Measurements from ENCODE around the gene LRRK2.

Gene LRRK2

DNA sequence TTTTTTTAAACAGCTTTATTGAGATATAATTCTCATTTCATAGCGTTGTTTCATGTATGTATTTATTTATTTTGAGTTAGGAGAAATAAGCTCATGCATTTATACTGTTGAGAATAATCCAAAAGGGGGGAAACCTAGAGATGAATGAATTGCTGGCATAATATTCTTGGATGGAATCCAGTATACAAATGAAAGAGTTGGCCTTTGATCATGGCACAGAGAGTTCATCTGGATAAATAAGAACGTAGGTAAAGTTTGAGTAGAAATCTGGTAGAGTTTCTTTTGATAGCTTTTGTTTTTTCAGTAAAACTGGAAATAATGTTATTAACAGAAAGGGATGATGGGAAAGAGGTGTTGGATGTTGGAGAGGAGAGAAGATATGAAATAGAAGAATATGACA is 166.2 kb downstream of the LRRK2 start (continued):
- TF ChIP-seq, protein P1, sequence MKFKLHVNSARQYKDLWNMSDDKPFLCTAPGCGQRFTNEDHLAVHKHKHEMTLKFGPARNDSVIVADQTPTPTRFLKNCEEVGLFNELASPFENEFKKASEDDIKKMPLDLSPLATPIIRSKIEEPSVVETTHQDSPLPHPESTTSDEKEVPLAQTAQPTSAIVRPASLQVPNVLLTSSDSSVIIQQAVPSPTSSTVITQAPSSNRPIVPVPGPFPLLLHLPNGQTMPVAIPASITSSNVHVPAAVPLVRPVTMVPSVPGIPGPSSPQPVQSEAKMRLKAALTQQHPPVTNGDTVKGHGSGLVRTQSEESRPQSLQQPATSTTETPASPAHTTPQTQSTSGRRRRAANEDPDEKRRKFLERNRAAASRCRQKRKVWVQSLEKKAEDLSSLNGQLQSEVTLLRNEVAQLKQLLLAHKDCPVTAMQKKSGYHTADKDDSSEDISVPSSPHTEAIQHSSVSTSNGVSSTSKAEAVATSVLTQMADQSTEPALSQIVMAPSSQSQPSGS (tag by site-specific recombination; IDR thresholded peaks at IDR 0.05; ENCODE audit: low read depth): no peak
- no peak for TF ChIP-seq ZNF394 (tag by site-specific recombination; IDR thresholded peaks at IDR 0.05; ENCODE audit: borderline replicate concordance)
- TF ChIP-seq YY1 (tag by site-specific recombination; IDR thresholded peaks at IDR 0.05): no peak

DNA sequence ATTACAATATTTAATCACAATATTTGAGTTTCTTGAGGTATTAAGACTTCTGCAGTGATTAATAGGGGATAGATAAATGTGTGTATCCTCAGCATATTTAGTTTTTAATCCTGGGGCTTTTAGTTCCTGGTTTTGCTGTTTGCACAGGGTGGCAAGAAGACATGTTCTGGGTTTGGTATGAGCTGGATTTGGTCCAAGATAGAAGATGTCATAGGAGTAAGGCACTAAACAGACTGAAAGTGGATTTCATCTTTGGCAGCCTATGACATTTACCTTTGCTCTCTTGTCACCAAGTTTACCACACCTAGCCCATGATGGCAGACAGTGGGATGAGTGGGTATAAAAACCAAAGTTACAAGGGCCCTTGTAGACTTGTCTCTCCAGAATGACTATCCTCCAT is 168.2 kb downstream of the LRRK2 start:
- CTCF ChIA-PET: no interaction called here
- Histone ChIP-seq H3K4me3 (ENCODE audit: low read depth, low read length) (no peak overlapping the region), H3K4me1 (ENCODE audit: control insufficient read depth, insufficient read depth, low read length) (no peaks in the 10 kb centered on the region), H3K27ac (ENCODE audit: extremely low read depth, low read depth, low read length) (no peak overlapping the region), H3K36me3 (ENCODE audit: control insufficient read depth in 2 of 2, insufficient read depth in 1 of 2, low read length in 2 of 2) (no peaks in the 10 kb centered on the region), H3K9me3 (ENCODE audit: control insufficient read depth, insufficient read depth, low read depth, low read length) (no peaks in the 10 kb centered on the region)
- no peak for TF ChIP-seq SCRT2 (tag by site-specific recombination; IDR thresholded peaks at IDR 0.05)
- TF ChIP-seq ZNF624 (tag by site-specific recombination; IDR thresholded peaks at IDR 0.05): no peak
- no peak for TF ChIP-seq ZNF521 (tag by site-specific recombination; IDR thresholded peaks at IDR 0.05)
- no peak for TF ChIP-seq ZNF354C (tag by site-specific recombination; IDR thresholded peaks at IDR 0.05; ENCODE audit: borderline replicate concordance, low read depth)
- TF ChIP-seq, protein P2, sequence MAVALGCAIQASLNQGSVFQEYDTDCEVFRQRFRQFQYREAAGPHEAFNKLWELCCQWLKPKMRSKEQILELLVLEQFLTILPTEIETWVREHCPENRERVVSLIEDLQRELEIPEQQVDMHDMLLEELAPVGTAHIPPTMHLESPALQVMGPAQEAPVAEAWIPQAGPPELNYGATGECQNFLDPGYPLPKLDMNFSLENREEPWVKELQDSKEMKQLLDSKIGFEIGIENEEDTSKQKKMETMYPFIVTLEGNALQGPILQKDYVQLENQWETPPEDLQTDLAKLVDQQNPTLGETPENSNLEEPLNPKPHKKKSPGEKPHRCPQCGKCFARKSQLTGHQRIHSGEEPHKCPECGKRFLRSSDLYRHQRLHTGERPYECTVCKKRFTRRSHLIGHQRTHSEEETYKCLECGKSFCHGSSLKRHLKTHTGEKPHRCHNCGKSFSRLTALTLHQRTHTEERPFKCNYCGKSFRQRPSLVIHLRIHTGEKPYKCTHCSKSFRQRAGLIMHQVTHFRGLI (tag by site-specific recombination; IDR thresholded peaks at IDR 0.05): no peak
- TF ChIP-seq, protein P3, sequence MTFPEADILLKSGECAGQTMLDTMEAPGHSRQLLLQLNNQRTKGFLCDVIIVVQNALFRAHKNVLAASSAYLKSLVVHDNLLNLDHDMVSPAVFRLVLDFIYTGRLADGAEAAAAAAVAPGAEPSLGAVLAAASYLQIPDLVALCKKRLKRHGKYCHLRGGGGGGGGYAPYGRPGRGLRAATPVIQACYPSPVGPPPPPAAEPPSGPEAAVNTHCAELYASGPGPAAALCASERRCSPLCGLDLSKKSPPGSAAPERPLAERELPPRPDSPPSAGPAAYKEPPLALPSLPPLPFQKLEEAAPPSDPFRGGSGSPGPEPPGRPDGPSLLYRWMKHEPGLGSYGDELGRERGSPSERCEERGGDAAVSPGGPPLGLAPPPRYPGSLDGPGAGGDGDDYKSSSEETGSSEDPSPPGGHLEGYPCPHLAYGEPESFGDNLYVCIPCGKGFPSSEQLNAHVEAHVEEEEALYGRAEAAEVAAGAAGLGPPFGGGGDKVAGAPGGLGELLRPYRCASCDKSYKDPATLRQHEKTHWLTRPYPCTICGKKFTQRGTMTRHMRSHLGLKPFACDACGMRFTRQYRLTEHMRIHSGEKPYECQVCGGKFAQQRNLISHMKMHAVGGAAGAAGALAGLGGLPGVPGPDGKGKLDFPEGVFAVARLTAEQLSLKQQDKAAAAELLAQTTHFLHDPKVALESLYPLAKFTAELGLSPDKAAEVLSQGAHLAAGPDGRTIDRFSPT (tag by site-specific recombination; IDR thresholded peaks at IDR 0.05): no peak
- no peak for TF ChIP-seq ZNF561 (tag by site-specific recombination; IDR thresholded peaks at IDR 0.05; ENCODE audit: borderline replicate concordance)
- TF ChIP-seq ZFP37 (tag by site-specific recombination; IDR thresholded peaks at IDR 0.05): no peak
- TF ChIP-seq KLF1 (tag by site-specific recombination; IDR thresholded peaks at IDR 0.05): no peak
- no peak for TF ChIP-seq ZNF169 (tag by site-specific recombination; IDR thresholded peaks at IDR 0.05)
- TF ChIP-seq ZNF302 (tag by site-specific recombination; IDR thresholded peaks at IDR 0.05; ENCODE audit: low read depth): no peak
- no peak for TF ChIP-seq ZNF423 (tag by site-specific recombination; IDR thresholded peaks at IDR 0.05)
- TF ChIP-seq GFI1B (tag by site-specific recombination; IDR thresholded peaks at IDR 0.05): no peak
- TF ChIP-seq, protein P4, sequence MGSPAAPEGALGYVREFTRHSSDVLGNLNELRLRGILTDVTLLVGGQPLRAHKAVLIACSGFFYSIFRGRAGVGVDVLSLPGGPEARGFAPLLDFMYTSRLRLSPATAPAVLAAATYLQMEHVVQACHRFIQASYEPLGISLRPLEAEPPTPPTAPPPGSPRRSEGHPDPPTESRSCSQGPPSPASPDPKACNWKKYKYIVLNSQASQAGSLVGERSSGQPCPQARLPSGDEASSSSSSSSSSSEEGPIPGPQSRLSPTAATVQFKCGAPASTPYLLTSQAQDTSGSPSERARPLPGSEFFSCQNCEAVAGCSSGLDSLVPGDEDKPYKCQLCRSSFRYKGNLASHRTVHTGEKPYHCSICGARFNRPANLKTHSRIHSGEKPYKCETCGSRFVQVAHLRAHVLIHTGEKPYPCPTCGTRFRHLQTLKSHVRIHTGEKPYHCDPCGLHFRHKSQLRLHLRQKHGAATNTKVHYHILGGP (tag by site-specific recombination; IDR thresholded peaks at IDR 0.05): no peak
- no peak for TF ChIP-seq ZNF544 (tag by site-specific recombination; IDR thresholded peaks at IDR 0.05)
- no peak for TF ChIP-seq ZNF16 (tag by site-specific recombination; IDR thresholded peaks at IDR 0.05; ENCODE audit: low read depth)
- POLR2A ChIA-PET: no interaction called here

DNA sequence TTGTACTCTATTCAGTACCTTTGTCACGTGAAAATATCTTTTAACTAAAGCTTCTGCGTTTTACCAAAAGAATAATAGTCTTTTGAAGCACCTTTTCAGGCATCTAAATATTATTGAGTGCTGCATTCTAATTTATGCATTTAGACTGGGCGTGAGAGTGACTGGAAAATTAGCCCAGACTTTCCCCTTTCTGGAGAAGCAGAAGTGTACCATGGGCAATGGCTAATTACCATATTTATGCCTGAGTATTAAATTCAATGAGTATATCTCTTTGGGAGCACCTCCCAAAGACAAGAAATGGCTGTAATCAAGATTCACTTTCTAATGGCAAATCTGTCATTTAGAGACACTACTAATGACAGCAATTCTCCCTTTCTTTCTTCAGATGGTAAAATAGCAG is 174.9 kb downstream of the LRRK2 start:
- no peak overlapping the region for H3K27ac ChIP-seq (ENCODE audit: extremely low read depth, low read depth, low read length)
- no peaks in the 10 kb centered on the region for H3K36me3 ChIP-seq (ENCODE audit: control insufficient read depth in 2 of 2, insufficient read depth in 1 of 2, low read length in 2 of 2)
- POLR2A ChIA-PET: no interaction called here
- no peaks in the 10 kb centered on the region for H3K4me1 ChIP-seq (ENCODE audit: control insufficient read depth, insufficient read depth, low read length)
- H3K4me3 ChIP-seq (ENCODE audit: low read depth, low read length): no peak overlapping the region
- no peaks in the 10 kb centered on the region for H3K9me3 ChIP-seq (ENCODE audit: control insufficient read depth, insufficient read depth, low read depth, low read length)
- CTCF ChIA-PET: no interaction called here
- TF ChIP-seq ZNF707 (tag by site-specific recombination; IDR thresholded peaks at IDR 0.05) (no peak), ZNF202 (tag by site-specific recombination; IDR thresholded peaks at IDR 0.05; ENCODE audit: borderline replicate concordance) (no peak), HOXD13 (CRISPR knock-in tag; IDR thresholded peaks at IDR 0.05; ENCODE audit: borderline replicate concordance) (no peak), ZBTB8A (tag by site-specific recombination; IDR thresholded peaks at IDR 0.05) (no peak), IKZF3 (tag by site-specific recombination; IDR thresholded peaks at IDR 0.05) (no peak), ZBTB7A (tag by site-specific recombination; IDR thresholded peaks at IDR 0.05; ENCODE audit: low read depth) (no peak), HOXC10 (CRISPR knock-in tag; IDR thresholded peaks at IDR 0.05) (no peak)
- TF ChIP-seq, protein P5, sequence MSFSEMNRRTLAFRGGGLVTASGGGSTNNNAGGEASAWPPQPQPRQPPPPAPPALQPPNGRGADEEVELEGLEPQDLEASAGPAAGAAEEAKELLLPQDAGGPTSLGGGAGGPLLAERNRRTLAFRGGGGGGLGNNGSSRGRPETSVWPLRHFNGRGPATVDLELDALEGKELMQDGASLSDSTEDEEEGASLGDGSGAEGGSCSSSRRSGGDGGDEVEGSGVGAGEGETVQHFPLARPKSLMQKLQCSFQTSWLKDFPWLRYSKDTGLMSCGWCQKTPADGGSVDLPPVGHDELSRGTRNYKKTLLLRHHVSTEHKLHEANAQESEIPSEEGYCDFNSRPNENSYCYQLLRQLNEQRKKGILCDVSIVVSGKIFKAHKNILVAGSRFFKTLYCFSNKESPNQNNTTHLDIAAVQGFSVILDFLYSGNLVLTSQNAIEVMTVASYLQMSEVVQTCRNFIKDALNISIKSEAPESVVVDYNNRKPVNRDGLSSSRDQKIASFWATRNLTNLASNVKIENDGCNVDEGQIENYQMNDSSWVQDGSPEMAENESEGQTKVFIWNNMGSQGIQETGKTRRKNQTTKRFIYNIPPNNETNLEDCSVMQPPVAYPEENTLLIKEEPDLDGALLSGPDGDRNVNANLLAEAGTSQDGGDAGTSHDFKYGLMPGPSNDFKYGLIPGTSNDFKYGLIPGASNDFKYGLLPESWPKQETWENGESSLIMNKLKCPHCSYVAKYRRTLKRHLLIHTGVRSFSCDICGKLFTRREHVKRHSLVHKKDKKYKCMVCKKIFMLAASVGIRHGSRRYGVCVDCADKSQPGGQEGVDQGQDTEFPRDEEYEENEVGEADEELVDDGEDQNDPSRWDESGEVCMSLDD (tag by site-specific recombination; IDR thresholded peaks at IDR 0.05): no peak
